PC-3 (cell line): ENCODE measurements around the gene VWA8. TPM values are rescaled to one million over a fixed set of nuclear protein-coding genes. Genes with fewer than 3 reads are reported as not detected.

ENCODE experiments used
- ATAC-seq: fragments of 200-7000 bp; cut with Tn5 transposase; 2 replicates; pipeline ENCODE4 v1.9.1; 2020; ENCODE audit warnings: mild to moderate bottlenecking, moderate library complexity
- BruUV-seq: library from RNA; stranded (reverse); fragments of 400-500 nt; replicated peaks from 2 replicates; lab custom pipeline; 2021; lab: Mats Ljungman, UMichigan
- CTCF ChIA-PET: fragments of 300-600 bp; sonication (Branson Sonifier 250); formaldehyde crosslinking; loops from one replicate; lab custom pipeline; 2022; ENCODE audit warnings: antibody characterized with exemption; lab: Charles Lee
- POLR2A ChIA-PET: fragments of 300-600 bp; sonication (Branson Sonifier 250); formaldehyde crosslinking; loops from one replicate; lab custom pipeline; 2022; ENCODE audit warnings: antibody characterized with exemption; ENCODE audit not compliant: unreplicated experiment; lab: Charles Lee
- DNase-seq: peaks from one replicate; pipeline ENCODE4 v3.0.0-alpha.2; 2015
- H2AFZ ChIP-seq: fragments of 300-600 bp; sonication (generic); 2 replicates; pipeline ENCODE4 v1.6.0; 2016; ENCODE audit warnings: antibody characterized with exemption, low read length
- H3F3A ChIP-seq: fragments of 300-600 bp; sonication (generic); one replicate; pipeline ENCODE4 v1.6.0; 2017; ENCODE audit warnings: antibody characterized with exemption, low read length, control low read depth, mild to moderate bottlenecking; ENCODE audit not compliant: unreplicated experiment
- H3K27ac ChIP-seq: fragments of 300-600 bp; sonication (generic); 2 replicates; pipeline ENCODE4 v1.5.1; 2016; ENCODE audit warnings: mild to moderate bottlenecking, low read length
- H3K27me3 ChIP-seq: fragments of 300-600 bp; sonication (generic); 2 replicates; pipeline ENCODE4 v1.6.1; 2016; ENCODE audit warnings: low read length, mixed read lengths
- H3K36me3 ChIP-seq: fragments of 300-600 bp; sonication (generic); 2 replicates; pipeline ENCODE4 v1.6.1; 2016; ENCODE audit warnings: low read depth, mixed run types, low read length, mixed read lengths
- H3K4me1 ChIP-seq: fragments of 300-600 bp; sonication (generic); 2 replicates; pipeline ENCODE4 v1.5.1; 2016; ENCODE audit warnings: low read length; ENCODE audit not compliant: insufficient read depth
- H3K4me2 ChIP-seq: fragments of 300-600 bp; sonication (generic); 2 replicates; pipeline ENCODE4 v1.6.0; 2016; ENCODE audit warnings: low read length
- H3K4me3 ChIP-seq: fragments of 300-600 bp; sonication (generic); 2 replicates; pipeline ENCODE4 v1.5.1; 2016; ENCODE audit warnings: mild to moderate bottlenecking, low read length, mixed read lengths
- H3K79me2 ChIP-seq: fragments of 300-600 bp; sonication (generic); 2 replicates; pipeline ENCODE4 v1.6.1; 2017; ENCODE audit warnings: low read length, mixed read lengths
- H3K9ac ChIP-seq: fragments of 300-600 bp; sonication (generic); 2 replicates; pipeline ENCODE4 v1.6.0; 2016; ENCODE audit warnings: mild to moderate bottlenecking, low read length
- H3K9me2 ChIP-seq: fragments of 300-600 bp; sonication (generic); replicated peaks from 2 replicates; pipeline ENCODE4 v1.6.1; 2016; ENCODE audit warnings: mixed run types, low read length, mixed read lengths
- H3K9me3 ChIP-seq: fragments of 300-600 bp; sonication (generic); 2 replicates; pipeline ENCODE4 v1.6.1; 2016; ENCODE audit warnings: low read length, mixed read lengths
- H4K20me1 ChIP-seq: fragments of 300-600 bp; sonication (generic); 2 replicates; pipeline ENCODE4 v1.6.1; 2016; ENCODE audit warnings: low read length, mixed read lengths
- CTCF ChIP-seq: fragments of 300-600 bp; sonication (generic); conservative IDR thresholded peaks from 2 replicates; pipeline ENCODE4 v1.5.1; 2017; ENCODE audit warnings: antibody characterized with exemption, low read depth, mild to moderate bottlenecking, low read length
- EZH2 ChIP-seq: fragments of 300-600 bp; sonication (generic); IDR thresholded peaks from one replicate; pipeline ENCODE4 v1.6.1; 2017; ENCODE audit warnings: antibody characterized with exemption, mild to moderate bottlenecking, low read length; ENCODE audit not compliant: unreplicated experiment
- EZH2phosphoT487 ChIP-seq: fragments of 300-600 bp; sonication (generic); IDR thresholded peaks from 2 replicates; pipeline ENCODE4 v1.6.1; 2018; ENCODE audit warnings: mild to moderate bottlenecking, antibody characterized with exemption, low read length, borderline replicate concordance
- intact Hi-C: fragments of 100-400 bp; cut with micrococcal nuclease; formaldehyde crosslinking; loops from 2 replicates; pipeline ENCODE4 v1.9.0; 2023
- total RNA-seq: library from RNA; depleted of rRNA; stranded (reverse); fragments of >200 nt; gene quantifications from 2 replicates; pipeline ENCODE4 v1.2.3, GENCODE V29; 2014

VWA8 gene
- total RNA-seq, 1 experiment from 2014 or later: 10.0 TPM

GRCh38 chr13:41858780-41859179 lies 102.1 kb downstream of the VWA8 start:
- Histone ChIP-seq H3K9me3 (no peaks in the 10 kb centered on the region), H3K4me2 (no peak overlapping the region), H3K27me3 (no peaks in the 10 kb centered on the region), H3K4me3 (no peak overlapping the region), H3F3A (no peaks in the 10 kb centered on the region), H4K20me1 (no peaks in the 10 kb centered on the region), H3K9me2 (no peaks in the 10 kb centered on the region), H3K4me1 (no peaks in the 10 kb centered on the region), H3K27ac (no peak overlapping the region), H2AFZ (no peak overlapping the region), H3K36me3 (no peaks in the 10 kb centered on the region; the same call in 1 of the 2 replicates), H3K9ac (no peak overlapping the region), H3K79me2 (no peaks in the 10 kb centered on the region)
- ChIA-PET POLR2A (no interaction called here), CTCF (no interaction called here)
- no TSS peak for BruUV-seq
- TF ChIP-seq EZH2 (no peak), EZH2phosphoT487 (no peak), CTCF (no peak)
- no peak for ATAC-seq
- DNase-seq: no peak
- intact Hi-C loops: no loop called here

GRCh38 chr13:41854758-41855157 lies 106.2 kb downstream of the VWA8 start:
- Histone ChIP-seq H3K79me2 (no peaks in the 10 kb centered on the region), H2AFZ (no peak overlapping the region), H3K27me3 (no peaks in the 10 kb centered on the region), H3K9ac (no peak overlapping the region), H3K9me2 (no peaks in the 10 kb centered on the region), H3K4me2 (no peak overlapping the region), H3F3A (no peaks in the 10 kb centered on the region), H3K36me3 (no peaks in the 10 kb centered on the region), H3K4me1 (no peaks in the 10 kb centered on the region), H3K27ac (no peak overlapping the region), H4K20me1 (no peaks in the 10 kb centered on the region), H3K4me3 (no peak overlapping the region), H3K9me3 (no peaks in the 10 kb centered on the region)
- TF ChIP-seq EZH2 (no peak), EZH2phosphoT487 (no peak), CTCF (no peak)
- BruUV-seq: no TSS peak
- ChIA-PET CTCF (no interaction called here), POLR2A (no interaction called here)
- DNase-seq (no peak), ATAC-seq (no peak)
- intact Hi-C loops: no loop called here

- intact Hi-C loops: no loop called here
- ATAC-seq (no peak), DNase-seq (no peak)
- BruUV-seq: no TSS peak
- Histone ChIP-seq H3K9me3 (no peaks in the 10 kb centered on the region), H3K4me3 (no peak overlapping the region), H3K36me3 (no peaks in the 10 kb centered on the region), H3F3A (no peaks in the 10 kb centered on the region), H3K27me3 (no peaks in the 10 kb centered on the region), H4K20me1 (no peaks in the 10 kb centered on the region), H3K4me1 (no peaks in the 10 kb centered on the region), H3K9ac (no peak overlapping the region), H3K27ac (no peak overlapping the region), H2AFZ (no peak overlapping the region), H3K4me2 (no peak overlapping the region), H3K9me2 (no peaks in the 10 kb centered on the region), H3K79me2 (no peaks in the 10 kb centered on the region)
- CTCF ChIA-PET: no interaction called here
- TF ChIP-seq CTCF (no peak), EZH2 (no peak), EZH2phosphoT487 (no peak)
- POLR2A ChIA-PET: no interaction called here
Observed at GRCh38 chr13:41851351-41851750, 109.6 kb downstream of the VWA8 start.
